Measurements from ENCODE around the gene COL13A1. TPM values are rescaled to one million over a fixed set of nuclear protein-coding genes. Genes with fewer than 3 reads are reported as not detected.

COL13A1 gene
- polyA plus RNA-seq, 1 experiment, result 11.9 TPM

- ChIA-PET CTCF (interaction anchor here (1.1 to 1.7 kb wide), 3 partner anchors 35 to 66 kb away, joined by 3 to 6 read pairs (median 5); partner anchors contain the start of gene COL13A1), POLR2A (interaction anchor here (0.7 kb wide), 1 partner anchor 12 kb away, joined by 3 read pairs; no protein-coding TSS in a partner anchor)
- H3K36me3 ChIP-seq (ENCODE audit: control insufficient read depth, insufficient read depth, low read length), result no peaks in the 10 kb centered on the region
- no peaks in the 10 kb centered on the region for H3K27me3 ChIP-seq (ENCODE audit: control insufficient read depth, insufficient read depth, low read length)
- peak; percentile 30 for TF ChIP-seq CTCF (IDR thresholded peaks at IDR 0.05; ENCODE audit: insufficient read depth, low read depth, low read length)
- DNase-seq (ENCODE audit: low read depth), result peak; percentile 44
- no peak overlapping the region for H3K4me3 ChIP-seq (ENCODE audit: low read depth, low read length)
Observed at GRCh38 chr10:69866688-69867461, 65.2 kb downstream of the COL13A1 start.

GRCh38 chr10:69867699-69868558 is 66.2 kb downstream of the COL13A1 start:
- POLR2A ChIA-PET, result interaction anchor here (0.6 kb wide), 1 partner anchor 19 kb away, joined by 4 read pairs; no protein-coding TSS in a partner anchor
- H3K4me3 ChIP-seq (ENCODE audit: low read depth, low read length), result no peak overlapping the region
- CTCF ChIA-PET, result interaction anchor here (2.3 kb wide), 1 partner anchor 29 kb away, joined by 9 read pairs; no protein-coding TSS in a partner anchor
- TF ChIP-seq CTCF (IDR thresholded peaks at IDR 0.05; ENCODE audit: insufficient read depth, low read depth, low read length), result no peak
- H3K36me3 ChIP-seq (ENCODE audit: control insufficient read depth, insufficient read depth, low read length), result no peaks in the 10 kb centered on the region
- DNase-seq (ENCODE audit: low read depth), result no peak
- no peaks in the 10 kb centered on the region for H3K27me3 ChIP-seq (ENCODE audit: control insufficient read depth, insufficient read depth, low read length)

- POLR2A ChIA-PET, result no interaction called here
- no peak overlapping the region for H3K4me3 ChIP-seq (ENCODE audit: low read depth, low read length)
- no peak for DNase-seq (ENCODE audit: low read depth)
- no peak for TF ChIP-seq CTCF (IDR thresholded peaks at IDR 0.05; ENCODE audit: insufficient read depth, low read depth, low read length)
- no peaks in the 10 kb centered on the region for H3K27me3 ChIP-seq (ENCODE audit: control insufficient read depth, insufficient read depth, low read length)
- CTCF ChIA-PET, result interaction anchor here (0.9 to 2.3 kb wide), 8 partner anchors 9 to 82 kb away, joined by 3 to 9 read pairs (median 4); no protein-coding TSS in a partner anchor
- H3K36me3 ChIP-seq (ENCODE audit: control insufficient read depth, insufficient read depth, low read length), result no peaks in the 10 kb centered on the region
Observed at GRCh38 chr10:69868821-69869220, 67.1 kb downstream of the COL13A1 start.

GRCh38 chr10:69869291-69869961 is 67.7 kb downstream of the COL13A1 start:
- H3K36me3 ChIP-seq (ENCODE audit: control insufficient read depth, insufficient read depth, low read length), result no peaks in the 10 kb centered on the region
- DNase-seq (ENCODE audit: low read depth), result peak; percentile 41
- ChIA-PET CTCF (interaction anchor here (0.9 to 2.3 kb wide), 9 partner anchors 8 to 83 kb away, joined by 3 to 9 read pairs (median 4); no protein-coding TSS in a partner anchor), POLR2A (no interaction called here)
- TF ChIP-seq CTCF (IDR thresholded peaks at IDR 0.05; ENCODE audit: insufficient read depth, low read depth, low read length), result no peak
- no peak overlapping the region for H3K4me3 ChIP-seq (ENCODE audit: low read depth, low read length)
- no peaks in the 10 kb centered on the region for H3K27me3 ChIP-seq (ENCODE audit: control insufficient read depth, insufficient read depth, low read length)

All from BJ (cell line).